ENCODE results near the gene KIR2DL3.

The KIR2DL3 gene

GRCh38 chr19:54791476-54791875 is 53.2 kb downstream of the KIR2DL3 start:
- no peak for DNase-seq (ENCODE audit: low read depth in 2 of 2)

DNA sequence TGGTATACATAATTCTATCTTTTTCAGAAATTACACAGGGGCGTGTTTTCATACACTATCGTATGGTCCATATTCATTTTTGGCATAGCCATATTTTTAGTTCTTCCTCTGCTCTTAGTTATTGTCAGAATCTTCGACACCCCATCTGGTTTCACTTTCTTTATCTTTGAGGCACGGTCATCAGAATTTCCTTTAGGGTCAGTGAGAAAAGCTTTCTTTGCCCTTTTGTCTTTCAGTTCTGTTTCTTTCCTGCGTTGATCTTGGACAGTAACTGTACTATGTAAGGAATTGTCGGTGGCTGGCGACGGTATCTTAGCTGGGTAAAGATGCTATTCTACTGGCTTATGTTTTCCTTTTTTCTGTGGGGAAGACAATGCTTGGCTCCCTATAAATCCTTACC is 54.5 kb downstream of the KIR2DL3 start:
- DNase-seq (ENCODE audit: low read depth in 2 of 2), result no peak

DNA sequence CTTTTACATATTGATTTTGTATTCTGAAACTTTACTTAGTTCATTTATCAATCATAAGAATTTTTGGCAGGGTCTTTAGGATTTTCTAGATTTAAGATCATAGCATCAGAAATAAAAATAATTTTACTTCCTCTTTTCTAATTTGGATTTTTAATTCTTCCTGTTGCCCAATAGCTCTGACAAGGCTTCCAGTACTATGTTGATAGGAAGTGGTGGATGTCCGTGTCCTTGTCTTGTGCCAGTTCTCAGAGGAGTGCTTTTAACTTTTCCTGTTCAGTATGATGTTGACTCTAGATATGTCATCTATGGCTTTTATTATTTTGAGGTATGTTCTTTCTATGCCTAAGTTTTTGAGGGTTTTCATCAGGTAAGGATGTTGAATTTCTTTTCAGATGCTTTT is 57.4 kb downstream of the KIR2DL3 start:
- no peak for DNase-seq (ENCODE audit: low read depth in 2 of 2)

All from stimulated activated CD4-positive, alpha-beta T cell treated with anti-CD3 and anti-CD28 coated beads, Interleukin-12 subunit alpha, Interleukin-12 subunit beta, amount 100 ng/mL, for 24 hours (primary cell).